OCI-LY1 (cell line): ENCODE results near the gene PDE11A.

Experiments
- CTCF ChIP-seq: fragments of 200-600 bp; sonication (generic), shearing (Covaris generic); IDR thresholded peaks from 2 replicates; pipeline ENCODE4 v1.5.1; 2017; ENCODE audit warnings: mild to moderate bottlenecking, antibody characterized with exemption, low read length, moderate library complexity, mixed read lengths
- EZH2 ChIP-seq: fragments of 200-600 bp; sonication (generic), shearing (Covaris generic); IDR thresholded peaks from 2 replicates; pipeline ENCODE4 v1.8.0; 2017; ENCODE audit warnings: borderline replicate concordance, mixed run types, mild to moderate bottlenecking, antibody characterized with exemption, low read length, moderate library complexity, mixed read lengths

GRCh38 chr2:178047391-178047790 is 25.2 kb downstream of the PDE11A start:
- no peak for TF ChIP-seq CTCF
- no peak for TF ChIP-seq EZH2
